ENCODE measurements around the gene PEX11B.

- no peak for TF ChIP-seq POLR2A (IDR thresholded peaks at IDR 0.05)
- TF ChIP-seq CTCF (IDR thresholded peaks at IDR 0.05 in 4 of 5, conservative IDR thresholded peaks at IDR 0.05 in 1 of 5) = no peak
These were observed 48.8 kb upstream of the PEX11B start for GRCh38 chr1:145967288-145967687.

Measured in gastrocnemius medialis (tissue), 4 donors.